ENCODE data around the gene CABLES1.

Gene CABLES1

GRCh38 chr18:23200756-23201155, 65.5 kb downstream of the CABLES1 start:
- no peak overlapping the region for H2AK5ac ChIP-seq (ENCODE audit: low read depth, low read length)
- H3K4me2 ChIP-seq (ENCODE audit: insufficient read depth, low read length, poor library complexity, severe bottlenecking) = no peak overlapping the region
- H2BK120ac ChIP-seq (ENCODE audit: low read depth, low read length) = no peak overlapping the region
- H3K27ac ChIP-seq (replicated peaks; ENCODE audit: low read length) = no peak overlapping the region
- no peak overlapping the region for H2BK12ac ChIP-seq (ENCODE audit: low read length)
- no peaks in the 10 kb centered on the region for H3K27me3 ChIP-seq (ENCODE audit: control insufficient read depth in 3 of 3, insufficient read depth in 3 of 3, low read depth in 1 of 3, low read length in 3 of 3)
- H3K4ac ChIP-seq (ENCODE audit: low read length) = no peak overlapping the region
- H3K36me3 ChIP-seq (replicated peaks in 1 of 2; ENCODE audit: control insufficient read depth in 2 of 2, insufficient read depth in 2 of 2, low read length in 2 of 2) = peaks cover 0 to 5% of the 10 kb centered on the region in 2 donors
- no peak overlapping the region for H4K91ac ChIP-seq (ENCODE audit: low read depth, low read length, poor library complexity)
- H3K9me3 ChIP-seq (replicated peaks in 1 of 2; ENCODE audit: control insufficient read depth in 2 of 2, insufficient read depth in 1 of 2, low read depth in 1 of 2, low read length in 2 of 2) = peaks cover 0 to 7% of the 10 kb centered on the region in 2 donors
- H2BK15ac ChIP-seq (ENCODE audit: low read length) = no peak overlapping the region
- no CpG with 5 or more reads among the region's 8 CpGs for WGBS, 2 donors (ENCODE audit: extremely low coverage in 2 of 2, insufficient read length in 2 of 2, insufficient replicate concordance in 1 of 2)
- no peaks in the 10 kb centered on the region for H3K79me1 ChIP-seq (ENCODE audit: low read depth, low read length)
- no peak for DNase-seq (ENCODE audit: low spot score)
- H2BK5ac ChIP-seq (ENCODE audit: low read length) = no peak overlapping the region
- no peak overlapping the region for H3K9ac ChIP-seq (ENCODE audit: low read depth, low read length, poor library complexity)
- H3K18ac ChIP-seq (ENCODE audit: low read length) = no peak overlapping the region
- no peak overlapping the region for H4K8ac ChIP-seq (ENCODE audit: low read depth, low read length)
- no peak overlapping the region for H3K23ac ChIP-seq (ENCODE audit: low read depth, low read length, poor library complexity)
- no peak overlapping the region for H3K4me3 ChIP-seq (ENCODE audit: low read length in 2 of 2)
- H2AFZ ChIP-seq (ENCODE audit: low read length) = no peak overlapping the region
- H3K14ac ChIP-seq (ENCODE audit: low read length) = no peak overlapping the region
- H3K4me1 ChIP-seq (ENCODE audit: control insufficient read depth in 2 of 2, insufficient read depth in 1 of 2, low read depth in 1 of 2, low read length in 2 of 2) = peaks cover 7 to 10% of the 10 kb centered on the region in 2 donors

GRCh38 chr18:23201741-23202140, 66.5 kb downstream of the CABLES1 start:
- Histone ChIP-seq H3K27ac (replicated peaks; ENCODE audit: low read length) (no peak overlapping the region), H2BK12ac (ENCODE audit: low read length) (no peak overlapping the region), H3K14ac (ENCODE audit: low read length) (no peak overlapping the region), H3K4me2 (ENCODE audit: insufficient read depth, low read length, poor library complexity, severe bottlenecking) (no peak overlapping the region), H4K8ac (ENCODE audit: low read depth, low read length) (no peak overlapping the region), H3K36me3 (replicated peaks in 1 of 2; ENCODE audit: control insufficient read depth in 2 of 2, insufficient read depth in 2 of 2, low read length in 2 of 2) (peaks cover 0 to 5% of the 10 kb centered on the region in 2 donors), H2BK15ac (ENCODE audit: low read length) (no peak overlapping the region), H2BK5ac (ENCODE audit: low read length) (no peak overlapping the region), H3K79me1 (ENCODE audit: low read depth, low read length) (no peaks in the 10 kb centered on the region), H2BK120ac (ENCODE audit: low read depth, low read length) (no peak overlapping the region), H3K4me1 (ENCODE audit: control insufficient read depth in 2 of 2, insufficient read depth in 1 of 2, low read depth in 1 of 2, low read length in 2 of 2) (peaks cover 5 to 7% of the 10 kb centered on the region in 2 donors), H3K9ac (ENCODE audit: low read depth, low read length, poor library complexity) (no peak overlapping the region), H4K91ac (ENCODE audit: low read depth, low read length, poor library complexity) (no peak overlapping the region), H3K27me3 (ENCODE audit: control insufficient read depth in 3 of 3, insufficient read depth in 3 of 3, low read depth in 1 of 3, low read length in 3 of 3) (no peaks in the 10 kb centered on the region), H3K4me3 (ENCODE audit: low read length in 2 of 2) (peak overlapping the region in 1 of 2 donors; percentile 24), H3K4ac (ENCODE audit: low read length) (no peak overlapping the region), H2AFZ (ENCODE audit: low read length) (no peak overlapping the region), H3K18ac (ENCODE audit: low read length) (peak overlapping the region; percentile 22), H2AK5ac (ENCODE audit: low read depth, low read length) (peak overlapping the region; percentile 22), H3K23ac (ENCODE audit: low read depth, low read length, poor library complexity) (peak overlapping the region; percentile 40), H3K9me3 (replicated peaks in 1 of 2; ENCODE audit: control insufficient read depth in 2 of 2, insufficient read depth in 1 of 2, low read depth in 1 of 2, low read length in 2 of 2) (peaks cover 0 to 7% of the 10 kb centered on the region in 2 donors)
- DNase-seq (ENCODE audit: low spot score) = no peak
- WGBS, 2 donors (ENCODE audit: extremely low coverage in 2 of 2, insufficient read length in 2 of 2, insufficient replicate concordance in 1 of 2) = 100% methylated on average over 1 of the region's 10 CpGs; no CpG with 5 or more reads in 1 of the 2 donors

GRCh38 chr18:23203891-23204432, 68.7 kb downstream of the CABLES1 start:
- Histone ChIP-seq H4K8ac (ENCODE audit: low read depth, low read length) (no peak overlapping the region), H3K9ac (ENCODE audit: low read depth, low read length, poor library complexity) (no peak overlapping the region), H3K4me1 (ENCODE audit: control insufficient read depth in 2 of 2, insufficient read depth in 1 of 2, low read depth in 1 of 2, low read length in 2 of 2) (peaks cover 4 to 7% of the 10 kb centered on the region in 2 donors), H3K14ac (ENCODE audit: low read length) (no peak overlapping the region), H3K4me2 (ENCODE audit: insufficient read depth, low read length, poor library complexity, severe bottlenecking) (no peak overlapping the region), H3K79me1 (ENCODE audit: low read depth, low read length) (no peaks in the 10 kb centered on the region), H3K4ac (ENCODE audit: low read length) (no peak overlapping the region), H2BK5ac (ENCODE audit: low read length) (no peak overlapping the region), H3K4me3 (ENCODE audit: low read length in 2 of 2) (no peak overlapping the region), H4K91ac (ENCODE audit: low read depth, low read length, poor library complexity) (no peak overlapping the region), H3K36me3 (replicated peaks in 1 of 2; ENCODE audit: control insufficient read depth in 2 of 2, insufficient read depth in 2 of 2, low read length in 2 of 2) (peaks cover 0 to 4% of the 10 kb centered on the region in 2 donors), H3K27me3 (ENCODE audit: control insufficient read depth in 3 of 3, insufficient read depth in 3 of 3, low read depth in 1 of 3, low read length in 3 of 3) (no peaks in the 10 kb centered on the region), H2AK5ac (ENCODE audit: low read depth, low read length) (no peak overlapping the region), H2AFZ (ENCODE audit: low read length) (no peak overlapping the region), H2BK15ac (ENCODE audit: low read length) (no peak overlapping the region), H3K23ac (ENCODE audit: low read depth, low read length, poor library complexity) (no peak overlapping the region), H3K18ac (ENCODE audit: low read length) (no peak overlapping the region), H3K27ac (replicated peaks; ENCODE audit: low read length) (no peak overlapping the region), H2BK12ac (ENCODE audit: low read length) (no peak overlapping the region), H2BK120ac (ENCODE audit: low read depth, low read length) (no peak overlapping the region), H3K9me3 (replicated peaks in 1 of 2; ENCODE audit: control insufficient read depth in 2 of 2, insufficient read depth in 1 of 2, low read depth in 1 of 2, low read length in 2 of 2) (peaks cover 4 to 14% of the 10 kb centered on the region in 2 donors)
- no peak for DNase-seq (ENCODE audit: low spot score)
- no CpG with 5 or more reads among the region's 15 CpGs for WGBS, 2 donors (ENCODE audit: extremely low coverage in 2 of 2, insufficient read length in 2 of 2, insufficient replicate concordance in 1 of 2)

GRCh38 chr18:23204589-23205235, 69.4 kb downstream of the CABLES1 start:
- no CpG with 5 or more reads among the region's 10 CpGs for WGBS, 2 donors (ENCODE audit: extremely low coverage in 2 of 2, insufficient read length in 2 of 2, insufficient replicate concordance in 1 of 2)
- H2AFZ ChIP-seq (ENCODE audit: low read length) = no peak overlapping the region
- H2BK120ac ChIP-seq (ENCODE audit: low read depth, low read length) = no peak overlapping the region
- peaks cover 0 to 4% of the 10 kb centered on the region in 2 donors for H3K36me3 ChIP-seq (replicated peaks in 1 of 2; ENCODE audit: control insufficient read depth in 2 of 2, insufficient read depth in 2 of 2, low read length in 2 of 2)
- no peak overlapping the region for H2BK15ac ChIP-seq (ENCODE audit: low read length)
- no peak overlapping the region for H3K18ac ChIP-seq (ENCODE audit: low read length)
- H3K27me3 ChIP-seq (ENCODE audit: control insufficient read depth in 3 of 3, insufficient read depth in 3 of 3, low read depth in 1 of 3, low read length in 3 of 3) = no peaks in the 10 kb centered on the region
- no peak overlapping the region for H2BK12ac ChIP-seq (ENCODE audit: low read length)
- no peak for DNase-seq (ENCODE audit: low spot score)
- H3K4me2 ChIP-seq (ENCODE audit: insufficient read depth, low read length, poor library complexity, severe bottlenecking) = no peak overlapping the region
- H3K4me3 ChIP-seq (ENCODE audit: low read length in 2 of 2) = no peak overlapping the region
- no peaks in the 10 kb centered on the region for H3K79me1 ChIP-seq (ENCODE audit: low read depth, low read length)
- no peak overlapping the region for H3K27ac ChIP-seq (replicated peaks; ENCODE audit: low read length)
- peaks cover 4 to 7% of the 10 kb centered on the region in 2 donors for H3K4me1 ChIP-seq (ENCODE audit: control insufficient read depth in 2 of 2, insufficient read depth in 1 of 2, low read depth in 1 of 2, low read length in 2 of 2)
- no peak overlapping the region for H2AK5ac ChIP-seq (ENCODE audit: low read depth, low read length)
- no peak overlapping the region for H2BK5ac ChIP-seq (ENCODE audit: low read length)
- no peak overlapping the region for H4K91ac ChIP-seq (ENCODE audit: low read depth, low read length, poor library complexity)
- H3K4ac ChIP-seq (ENCODE audit: low read length) = no peak overlapping the region
- peaks cover 4 to 16% of the 10 kb centered on the region in 2 donors for H3K9me3 ChIP-seq (replicated peaks in 1 of 2; ENCODE audit: control insufficient read depth in 2 of 2, insufficient read depth in 1 of 2, low read depth in 1 of 2, low read length in 2 of 2)
- no peak overlapping the region for H3K9ac ChIP-seq (ENCODE audit: low read depth, low read length, poor library complexity)
- no peak overlapping the region for H4K8ac ChIP-seq (ENCODE audit: low read depth, low read length)
- H3K23ac ChIP-seq (ENCODE audit: low read depth, low read length, poor library complexity) = no peak overlapping the region
- no peak overlapping the region for H3K14ac ChIP-seq (ENCODE audit: low read length)

All from neuronal stem cell (in vitro differentiated cells).